Keratinocyte (primary cell): ENCODE data around the gene PITPNC1.
"Not testable (repeated sequence)": the region's sequence is repeated elsewhere in the genome, so short reads cannot be mapped to it uniquely, and the experiment has no call there.

Experiments
- CTCF ChIP-seq, 3 experiments: IDR thresholded peaks in 1 of 3; conservative IDR thresholded peaks in 1 of 3; optimal IDR thresholded peaks in 1 of 3; 2 replicates in 2 of 3; 3 replicates in 1 of 3; pipeline versions ENCODE3 to v1.5.1; 2011; ENCODE audit warnings: low read length in 3 of 3, mild to moderate bottlenecking in 3 of 3, moderate library complexity in 2 of 3, control low read depth in 1 of 3, inconsistent platforms in 1 of 3; ENCODE audit not compliant: insufficient read depth in 2 of 3; ENCODE audit errors: extremely low read depth in 1 of 3
- EZH2 ChIP-seq: IDR thresholded peaks from one replicate; pipeline ENCODE4 v1.6.1; 2012; ENCODE audit warnings: inconsistent platforms, mild to moderate bottlenecking, low read length, moderate library complexity

GRCh38 chr17:67630836-67631235 is 253.8 kb downstream of the PITPNC1 start:
- not testable (repeated sequence) for TF ChIP-seq EZH2; CTCF (optimal IDR thresholded peaks at IDR 0.05 in 1 of 3, IDR thresholded peaks at IDR 0.05 in 1 of 3, conservative IDR thresholded peaks at IDR 0.05 in 1 of 3; ENCODE audit: extremely low read depth in 1 of 3, insufficient read depth in 2 of 3, low read length in 3 of 3)
